ENCODE measurements around the gene TSPAN11. TPM values are rescaled to one million over a fixed set of nuclear protein-coding genes. Genes with fewer than 3 reads are reported as not detected.
"Not testable (repeated sequence)": the region's sequence is repeated elsewhere in the genome, so short reads cannot be mapped to it uniquely, and the experiment has no call there.

The TSPAN11 gene
- total RNA-seq, 4 donors from 2014 or later: 1.5 to 3.0 (median 2.9) TPM

DNA sequence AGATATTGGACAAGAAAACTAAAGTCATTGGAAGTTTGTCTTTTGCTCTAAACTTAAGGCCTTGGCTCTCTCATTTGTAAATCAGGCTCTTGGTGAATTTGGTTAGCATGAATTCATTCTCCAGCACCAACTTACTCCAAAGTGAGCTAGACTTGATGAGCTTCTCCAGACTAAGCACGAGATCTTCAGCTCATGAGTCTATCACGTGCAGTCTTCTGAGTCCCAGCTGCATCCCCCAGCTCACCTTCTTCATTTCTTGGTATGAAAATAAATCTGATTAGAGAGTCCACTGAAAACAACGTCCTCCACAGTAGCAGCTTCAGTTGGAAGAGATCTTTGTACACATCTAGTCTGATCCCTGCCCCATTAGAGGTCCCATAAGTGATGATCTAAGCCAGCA is 94.6 kb downstream of the TSPAN11 start:
- H3K27me3 ChIP-seq: no peaks in the 10 kb centered on the region
- no peaks in the 10 kb centered on the region for H3K36me3 ChIP-seq
- H3K9me3 ChIP-seq: no peaks in the 10 kb centered on the region
- intact Hi-C loops (cut with DNase I; ENCODE audit: low total_unique reads): no loop called here
- no peak overlapping the region for H3K27ac ChIP-seq
- WGBS, 2 donors (ENCODE audit: low coverage in 1 of 2): 83% methylated on average over 3 of the region's 3 CpGs; no CpG with 5 or more reads in 1 of the 2 donors
- no peak for TF ChIP-seq CTCF (IDR thresholded peaks at IDR 0.05)
- no peak for TF ChIP-seq POLR2A (IDR thresholded peaks at IDR 0.05)
- no peak overlapping the region for H3K4me3 ChIP-seq
- no peaks in the 10 kb centered on the region for H3K4me1 ChIP-seq
- in situ Hi-C loops (cut with MboI; ENCODE audit: low pct_ligation_motif_present in 1 of 4, low pct_unique_long_range_greater_than_20kb in 1 of 4, low sequenced_read_pairs in 3 of 4): no loop called here
- no peak for DNase-seq

DNA sequence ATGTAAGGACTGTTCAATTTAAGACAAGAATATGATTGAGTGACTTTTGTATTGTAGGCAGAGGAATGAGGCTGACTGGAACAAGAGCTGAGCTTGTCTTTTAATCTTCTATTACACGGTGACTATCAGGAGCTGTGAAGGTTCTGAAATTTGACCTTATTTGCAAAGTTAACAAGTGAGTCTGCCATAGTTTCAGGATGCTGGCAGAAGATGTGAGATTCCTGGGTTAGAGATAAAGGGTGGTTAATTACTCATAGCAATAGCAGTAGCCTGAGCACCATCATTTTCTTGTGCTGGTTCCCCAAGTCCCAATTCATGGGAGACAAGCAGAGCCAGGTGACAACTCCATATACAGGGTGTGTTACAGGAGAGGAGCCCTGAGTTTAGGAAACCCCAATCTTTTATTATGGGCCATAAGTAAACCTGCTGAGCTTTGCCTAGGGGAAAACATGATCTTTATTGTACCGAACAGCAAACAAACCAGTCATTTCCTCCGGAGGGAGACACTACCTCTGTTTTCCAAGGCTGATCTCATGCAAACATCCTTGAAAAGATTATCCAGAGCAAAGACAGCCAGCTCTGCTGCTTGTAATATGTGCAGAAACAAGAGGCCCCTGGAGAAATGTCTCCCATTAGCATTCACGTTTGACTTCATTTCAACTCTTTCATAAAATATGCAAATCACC is 95.4 kb downstream of the TSPAN11 start:
- in situ Hi-C loops (cut with MboI; ENCODE audit: low pct_ligation_motif_present in 1 of 4, low pct_unique_long_range_greater_than_20kb in 1 of 4, low sequenced_read_pairs in 3 of 4): no loop called here
- no peak overlapping the region for H3K4me3 ChIP-seq
- no peaks in the 10 kb centered on the region for H3K4me1 ChIP-seq
- intact Hi-C loops (cut with DNase I; ENCODE audit: low total_unique reads): no loop called here
- no peak for TF ChIP-seq POLR2AphosphoS5 (IDR thresholded peaks at IDR 0.05)
- TF ChIP-seq POLR2A (IDR thresholded peaks at IDR 0.05): no peak
- no peak for TF ChIP-seq CTCF (IDR thresholded peaks at IDR 0.05)
- no peak for TF ChIP-seq EP300 (IDR thresholded peaks at IDR 0.05; ENCODE audit: low read depth)
- no peak for DNase-seq
- H3K9me3 ChIP-seq: no peaks in the 10 kb centered on the region
- H3K27ac ChIP-seq: no peak overlapping the region
- H3K27me3 ChIP-seq: no peaks in the 10 kb centered on the region
- 48 to 55% methylated on average over 3 to 4 of the region's 4 CpGs for WGBS, 2 donors (ENCODE audit: low coverage in 1 of 2)
- no peaks in the 10 kb centered on the region for H3K36me3 ChIP-seq

DNA sequence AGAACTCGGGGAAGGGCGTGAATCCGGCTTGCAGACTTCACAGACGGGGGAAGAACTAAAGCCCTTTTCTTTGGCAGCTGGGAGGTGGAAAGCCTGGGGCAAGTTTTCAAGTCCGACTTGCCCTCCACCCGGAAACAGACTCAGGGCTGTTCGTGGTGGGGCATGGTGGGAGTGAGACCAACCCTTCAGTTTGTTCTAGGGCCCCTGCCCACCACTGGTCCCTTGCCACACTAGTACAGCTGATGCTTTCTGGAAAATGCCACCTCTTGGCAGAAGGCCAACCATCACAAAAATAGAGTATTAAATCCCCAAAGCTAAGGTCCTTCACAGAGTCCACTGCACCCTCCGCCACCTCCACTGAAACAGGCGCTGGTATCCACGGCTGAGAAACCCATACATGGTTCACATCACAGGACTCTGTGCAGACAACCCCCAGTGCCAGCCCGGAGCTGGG is 96.8 kb downstream of the TSPAN11 start:
- intact Hi-C loops (cut with DNase I; ENCODE audit: low total_unique reads): no loop called here
- Histone ChIP-seq H3K27ac (no peak overlapping the region), H3K9me3 (no peaks in the 10 kb centered on the region), H3K4me3 (no peak overlapping the region), H3K27me3 (no peaks in the 10 kb centered on the region), H3K4me1 (no peaks in the 10 kb centered on the region), H3K36me3 (no peaks in the 10 kb centered on the region)
- in situ Hi-C loops (cut with MboI; ENCODE audit: low pct_ligation_motif_present in 1 of 4, low pct_unique_long_range_greater_than_20kb in 1 of 4, low sequenced_read_pairs in 3 of 4): no loop called here
- TF ChIP-seq POLR2A (IDR thresholded peaks at IDR 0.05) (no peak), POLR2AphosphoS5 (IDR thresholded peaks at IDR 0.05) (no peak), EP300 (IDR thresholded peaks at IDR 0.05; ENCODE audit: low read depth) (no peak), CTCF (IDR thresholded peaks at IDR 0.05) (no peak)
- no peak for DNase-seq
- WGBS, 2 donors (ENCODE audit: low coverage in 1 of 2): 83 to 86% methylated on average over 2 to 11 of the region's 11 CpGs

GRCh38 chr12:31026202-31026601 is 99.7 kb downstream of the TSPAN11 start:
- intact Hi-C loops (cut with DNase I; ENCODE audit: low total_unique reads) (no loop called here), in situ Hi-C loops (cut with MboI; ENCODE audit: low pct_ligation_motif_present in 1 of 4, low pct_unique_long_range_greater_than_20kb in 1 of 4, low sequenced_read_pairs in 3 of 4) (no loop called here)
- H3K4me1 ChIP-seq: no peaks in the 10 kb centered on the region
- 90 to 91% methylated on average over 2 to 7 of the region's 7 CpGs for WGBS, 2 donors (ENCODE audit: low coverage in 1 of 2)
- no peak for DNase-seq
- no peak overlapping the region for H3K4me3 ChIP-seq
- H3K9me3 ChIP-seq: no peaks in the 10 kb centered on the region
- H3K27me3 ChIP-seq: no peaks in the 10 kb centered on the region
- no peak overlapping the region for H3K27ac ChIP-seq
- H3K36me3 ChIP-seq: no peaks in the 10 kb centered on the region
- no peak for TF ChIP-seq POLR2A (IDR thresholded peaks at IDR 0.05)
- no peak for TF ChIP-seq POLR2AphosphoS5 (IDR thresholded peaks at IDR 0.05)
- TF ChIP-seq CTCF (IDR thresholded peaks at IDR 0.05): no peak
- no peak for TF ChIP-seq EP300 (IDR thresholded peaks at IDR 0.05; ENCODE audit: low read depth)

DNA sequence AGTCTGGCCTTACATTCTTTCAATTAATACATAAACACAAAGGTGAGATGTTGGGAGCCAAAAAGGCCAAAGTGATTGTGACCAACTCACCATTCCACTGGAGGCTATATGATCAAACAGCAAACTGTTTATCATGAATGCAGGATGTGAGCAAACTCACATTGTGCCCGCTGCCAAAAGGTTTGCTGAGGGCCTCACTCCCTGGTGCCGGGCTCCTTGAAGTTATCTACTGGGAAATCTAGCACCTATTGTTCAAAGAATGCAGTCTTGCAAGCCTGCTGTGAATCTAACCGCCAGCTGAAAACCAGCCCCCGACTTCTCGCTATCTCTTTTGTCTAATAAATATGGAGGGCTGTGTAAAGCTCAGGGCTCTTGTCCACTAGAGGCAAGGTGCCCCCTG is 100.5 kb downstream of the TSPAN11 start:
- H3K4me3 ChIP-seq; intact Hi-C loops (cut with DNase I; ENCODE audit: low total_unique reads); in situ Hi-C loops (cut with MboI; ENCODE audit: low pct_ligation_motif_present in 1 of 4, low pct_unique_long_range_greater_than_20kb in 1 of 4, low sequenced_read_pairs in 3 of 4); H3K9me3 ChIP-seq; H3K36me3 ChIP-seq; H3K27ac ChIP-seq; H3K27me3 ChIP-seq; H3K4me1 ChIP-seq; DNase-seq: not testable (repeated sequence)
- 96% methylated on average over 5 of the region's 5 CpGs; no CpG with 5 or more reads in 1 of the 2 donors for WGBS, 2 donors (ENCODE audit: low coverage in 1 of 2)
